OCI-LY1 (cell line): Measurements from ENCODE around the gene RTKN.
"Not testable (repeated sequence)": the region's sequence is repeated elsewhere in the genome, so short reads cannot be mapped to it uniquely, and the experiment has no call there.

Experiments used
- H2AFZ ChIP-seq: fragments of 200-600 bp; sonication (generic), shearing (Covaris generic); 2 replicates; pipeline ENCODE4 v1.6.0; 2014; ENCODE audit warnings: antibody characterized with exemption, mild to moderate bottlenecking, low read length
- H3F3A ChIP-seq: fragments of 200-600 bp; sonication (generic), shearing (Covaris generic); 2 replicates; pipeline ENCODE4 v1.6.0; 2014; ENCODE audit warnings: mild to moderate bottlenecking, antibody characterized with exemption, low read length, moderate library complexity; ENCODE audit not compliant: insufficient read depth
- H3K27ac ChIP-seq: fragments of 200-600 bp; sonication (generic); 2 replicates; pipeline ENCODE4 v1.5.1; 2014; ENCODE audit warnings: low read length, mixed run types, mild to moderate bottlenecking, low read depth; ENCODE audit not compliant: poor library complexity, severe bottlenecking
- H3K27me3 ChIP-seq: fragments of 200-600 bp; sonication (generic); 2 replicates; pipeline ENCODE4 v1.6.0; 2014; ENCODE audit warnings: antibody characterized with exemption, mild to moderate bottlenecking, low read length, moderate library complexity; ENCODE audit not compliant: insufficient read depth
- H3K36me3 ChIP-seq: fragments of 200-600 bp; sonication (generic); 2 replicates; pipeline ENCODE4 v1.6.1; 2014; ENCODE audit warnings: mild to moderate bottlenecking, antibody characterized with exemption, low read length, moderate library complexity, mixed read lengths; ENCODE audit not compliant: insufficient read depth
- H3K4me1 ChIP-seq: fragments of 200-600 bp; sonication (generic); 2 replicates; pipeline ENCODE4 v1.5.1; 2014; ENCODE audit warnings: mild to moderate bottlenecking, low read length, moderate library complexity; ENCODE audit not compliant: insufficient read depth, severe bottlenecking
- H3K4me2 ChIP-seq: fragments of 200-600 bp; sonication (generic), shearing (Covaris generic); 2 replicates; pipeline ENCODE4 v1.6.1; 2014; ENCODE audit warnings: low read length
- H3K4me3 ChIP-seq: fragments of 200-600 bp; sonication (generic); 2 replicates; pipeline ENCODE4 v1.5.1; 2014; ENCODE audit warnings: low read length, low read depth, mild to moderate bottlenecking, mixed read lengths; ENCODE audit not compliant: poor library complexity, severe bottlenecking
- H3K79me2 ChIP-seq: fragments of 200-600 bp; shearing (Covaris generic); 2 replicates; pipeline ENCODE4 v1.6.1; 2016; ENCODE audit warnings: mixed run types, low read length, mixed read lengths; ENCODE audit not compliant: insufficient read depth
- H3K9ac ChIP-seq: fragments of 200-600 bp; sonication (generic), shearing (Covaris generic); 2 replicates; pipeline ENCODE4 v1.6.1; 2014; ENCODE audit warnings: mild to moderate bottlenecking, low read length, mixed read lengths
- H3K9me2 ChIP-seq: fragments of 200-600 bp; sonication (generic), shearing (Covaris generic); 2 replicates; pipeline ENCODE4 v1.6.1; 2014; ENCODE audit warnings: low read depth, mild to moderate bottlenecking, low read length, mixed read lengths
- H3K9me3 ChIP-seq: fragments of 200-600 bp; shearing (Covaris generic); 2 replicates; pipeline ENCODE4 v1.6.1; 2014; ENCODE audit warnings: low read length, mixed read lengths
- H4K20me1 ChIP-seq: fragments of 200-600 bp; sonication (generic), shearing (Covaris generic); 2 replicates; pipeline ENCODE4 v1.6.0; 2016; ENCODE audit warnings: mild to moderate bottlenecking, low read length; ENCODE audit not compliant: insufficient read depth
- EZH2 ChIP-seq: fragments of 200-600 bp; sonication (generic), shearing (Covaris generic); IDR thresholded peaks from 2 replicates; pipeline ENCODE4 v1.8.0; 2017; ENCODE audit warnings: borderline replicate concordance, mixed run types, mild to moderate bottlenecking, antibody characterized with exemption, low read length, moderate library complexity, mixed read lengths
- TF ChIP-seq, protein P1 (sequence below): fragments of 200-600 bp; sonication (generic), shearing (Covaris generic); IDR thresholded peaks from 2 replicates; pipeline ENCODE4 v1.5.1; 2017; ENCODE audit warnings: mild to moderate bottlenecking, antibody characterized with exemption, low read length, moderate library complexity, mixed read lengths

The RTKN gene

DNA sequence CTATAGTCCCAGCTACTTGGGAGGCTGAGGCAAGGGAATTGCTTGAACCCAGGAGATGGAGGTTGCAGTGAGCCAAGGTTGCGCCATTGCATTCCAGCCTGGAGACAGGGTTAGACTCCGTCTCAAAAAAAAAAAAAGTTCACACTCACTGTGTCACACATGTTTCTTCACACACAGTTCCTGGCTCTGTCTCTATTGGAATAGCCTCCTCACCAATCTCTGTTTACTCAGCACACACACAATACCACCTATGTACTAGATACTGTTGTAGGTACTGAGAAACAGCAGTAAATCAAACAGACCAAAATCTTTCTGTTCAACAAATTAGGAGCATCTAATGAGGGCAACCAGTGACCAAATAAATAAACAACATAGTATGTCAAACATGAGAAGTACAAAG, 44.4 kb upstream of the RTKN start:
- TF ChIP-seq EZH2: no peak
- TF ChIP-seq, protein P1, sequence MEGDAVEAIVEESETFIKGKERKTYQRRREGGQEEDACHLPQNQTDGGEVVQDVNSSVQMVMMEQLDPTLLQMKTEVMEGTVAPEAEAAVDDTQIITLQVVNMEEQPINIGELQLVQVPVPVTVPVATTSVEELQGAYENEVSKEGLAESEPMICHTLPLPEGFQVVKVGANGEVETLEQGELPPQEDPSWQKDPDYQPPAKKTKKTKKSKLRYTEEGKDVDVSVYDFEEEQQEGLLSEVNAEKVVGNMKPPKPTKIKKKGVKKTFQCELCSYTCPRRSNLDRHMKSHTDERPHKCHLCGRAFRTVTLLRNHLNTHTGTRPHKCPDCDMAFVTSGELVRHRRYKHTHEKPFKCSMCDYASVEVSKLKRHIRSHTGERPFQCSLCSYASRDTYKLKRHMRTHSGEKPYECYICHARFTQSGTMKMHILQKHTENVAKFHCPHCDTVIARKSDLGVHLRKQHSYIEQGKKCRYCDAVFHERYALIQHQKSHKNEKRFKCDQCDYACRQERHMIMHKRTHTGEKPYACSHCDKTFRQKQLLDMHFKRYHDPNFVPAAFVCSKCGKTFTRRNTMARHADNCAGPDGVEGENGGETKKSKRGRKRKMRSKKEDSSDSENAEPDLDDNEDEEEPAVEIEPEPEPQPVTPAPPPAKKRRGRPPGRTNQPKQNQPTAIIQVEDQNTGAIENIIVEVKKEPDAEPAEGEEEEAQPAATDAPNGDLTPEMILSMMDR: no peak
- H3K27ac ChIP-seq: no peak overlapping the region
- H3K9me2 ChIP-seq: no peaks in the 10 kb centered on the region
- H3K36me3 ChIP-seq: peaks cover 19% of the 10 kb centered on the region; the same call in 1 of the 2 replicates
- H4K20me1 ChIP-seq: no peaks in the 10 kb centered on the region
- no peak overlapping the region for H3K4me2 ChIP-seq
- H3K9ac ChIP-seq: no peak overlapping the region
- 0 out of 2 replicates have a peak, but pooled peaks cover 6% of the 10 kb centered on the region for H3K79me2 ChIP-seq
- no peak overlapping the region for H3K4me3 ChIP-seq
- no peak overlapping the region for H2AFZ ChIP-seq
- no peaks in the 10 kb centered on the region for H3F3A ChIP-seq
- H3K9me3 ChIP-seq: no peaks in the 10 kb centered on the region
- no peaks in the 10 kb centered on the region for H3K27me3 ChIP-seq
- H3K4me1 ChIP-seq: peaks cover 19% of the 10 kb centered on the region

DNA sequence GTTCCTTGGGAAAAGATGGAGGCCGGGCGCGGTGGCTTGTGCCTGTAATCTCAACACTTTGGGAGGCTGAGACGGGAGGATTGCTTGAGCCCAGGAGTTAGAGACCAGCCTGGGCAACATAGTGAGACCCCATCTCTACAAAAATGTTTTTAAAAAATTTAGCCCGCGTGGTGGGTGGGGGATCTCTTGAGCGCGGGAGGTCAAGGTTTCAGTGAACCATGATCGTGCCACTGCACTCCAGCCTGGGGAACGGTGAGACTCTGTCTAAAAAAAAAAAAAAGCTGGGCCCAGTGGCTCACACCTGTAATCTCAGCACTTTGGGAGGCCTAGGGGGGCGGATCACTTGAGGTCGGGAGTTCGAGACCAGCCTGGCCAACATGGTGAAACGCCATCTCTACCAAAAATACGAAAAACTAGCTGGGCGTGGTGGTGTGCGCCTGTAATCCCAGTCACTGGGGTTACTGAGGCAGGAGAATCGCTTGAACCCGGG, 42.0 kb upstream of the RTKN start:
- peak overlapping the region; percentile 85 for H3K27ac ChIP-seq
- peak overlapping the region; percentile 91 for H3K9ac ChIP-seq
- peak overlapping the region; percentile 91 for H3K4me3 ChIP-seq
- peaks cover 29% of the 10 kb centered on the region for H3K4me1 ChIP-seq
- H3K9me2 ChIP-seq, H3F3A ChIP-seq, H3K79me2 ChIP-seq, H3K9me3 ChIP-seq, H4K20me1 ChIP-seq, H3K27me3 ChIP-seq: not testable (repeated sequence)
- peak overlapping the region; percentile 50 for H2AFZ ChIP-seq
- H3K4me2 ChIP-seq: peak overlapping the region; percentile 98
- H3K36me3 ChIP-seq: peaks cover 22% of the 10 kb centered on the region; the same call in 1 of the 2 replicates

DNA sequence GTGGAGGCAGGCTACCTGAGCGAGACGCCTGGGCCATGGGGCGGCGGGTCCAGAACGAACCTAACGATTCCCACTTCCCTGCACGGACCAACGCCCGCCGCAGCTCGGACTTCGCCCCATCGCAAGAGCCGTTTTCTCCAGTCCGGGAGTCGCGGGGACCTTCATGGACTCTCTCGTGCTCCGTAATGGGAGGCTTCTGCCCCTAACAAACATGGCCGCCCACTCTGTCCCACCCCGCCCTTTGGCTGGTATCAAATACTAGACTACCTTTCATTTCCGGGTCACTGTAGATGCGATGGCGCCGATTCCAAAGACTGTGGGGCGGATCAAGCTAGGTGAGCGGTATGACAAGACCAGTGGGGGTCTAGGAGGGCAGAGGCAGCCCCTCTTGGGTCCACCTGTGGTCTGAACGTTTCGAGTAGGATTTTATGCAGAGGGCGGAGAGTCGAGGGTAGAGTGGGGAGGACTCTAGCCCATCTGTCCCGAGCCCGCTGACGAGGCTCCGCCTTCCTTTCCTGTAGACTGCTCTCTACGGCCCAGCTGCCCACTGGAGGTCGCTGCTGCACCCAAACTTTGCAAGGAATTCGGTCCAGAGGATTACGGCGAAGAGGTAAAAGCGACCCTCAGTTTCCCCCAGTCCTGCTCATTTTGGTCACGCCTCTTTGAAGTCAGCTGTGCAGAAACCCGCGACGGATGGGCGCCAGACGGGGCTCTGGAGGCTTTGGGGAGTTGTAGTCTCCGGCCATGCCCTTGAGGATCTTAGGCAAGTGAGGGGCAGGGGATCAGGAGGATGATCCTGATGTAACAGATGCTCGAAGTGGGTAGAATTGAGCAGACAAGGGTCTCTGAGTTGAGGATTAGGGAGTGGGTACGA, 41.3 kb upstream of the RTKN start, which contains the start of the genes CCDC142 and TTC31:
CCDC142 (minus strand) TSS at position 198 of the 874 bp plus-strand sequence; CDS start at position 37, 161 bp downstream.
TTC31 (plus strand) TSS at position 281 of the 874 bp plus-strand sequence; CDS start at position 296, 15 bp downstream.
- H3K9ac ChIP-seq: peak within 1 kb of the TSS; percentile 91
- H3F3A ChIP-seq: no peaks in the 10 kb centered on the region; the same call in 1 of the 2 replicates
- peak within 1 kb of the TSS; percentile 85 for H3K27ac ChIP-seq
- 0 out of 2 replicates have a peak, but pooled peaks cover 6% of the 10 kb centered on the region for H3K79me2 ChIP-seq
- H3K4me3 ChIP-seq: peak within 1 kb of the TSS; percentile 91
- peaks cover 22% of the 10 kb centered on the region; the same call in 1 of the 2 replicates for H3K36me3 ChIP-seq
- H4K20me1 ChIP-seq: no peaks in the 10 kb centered on the region
- H3K4me2 ChIP-seq: peak within 1 kb of the TSS; percentile 98
- TF ChIP-seq, protein P1: peak; percentile 95
- no peak for TF ChIP-seq EZH2
- peaks cover 29% of the 10 kb centered on the region for H3K4me1 ChIP-seq
- H3K27me3 ChIP-seq: no peaks in the 10 kb centered on the region
- H2AFZ ChIP-seq: peak within 1 kb of the TSS; percentile 50
- no peaks in the 10 kb centered on the region for H3K9me3 ChIP-seq
- no peaks in the 10 kb centered on the region for H3K9me2 ChIP-seq
